ENCODE data around the gene PIK3C2B.

DNA sequence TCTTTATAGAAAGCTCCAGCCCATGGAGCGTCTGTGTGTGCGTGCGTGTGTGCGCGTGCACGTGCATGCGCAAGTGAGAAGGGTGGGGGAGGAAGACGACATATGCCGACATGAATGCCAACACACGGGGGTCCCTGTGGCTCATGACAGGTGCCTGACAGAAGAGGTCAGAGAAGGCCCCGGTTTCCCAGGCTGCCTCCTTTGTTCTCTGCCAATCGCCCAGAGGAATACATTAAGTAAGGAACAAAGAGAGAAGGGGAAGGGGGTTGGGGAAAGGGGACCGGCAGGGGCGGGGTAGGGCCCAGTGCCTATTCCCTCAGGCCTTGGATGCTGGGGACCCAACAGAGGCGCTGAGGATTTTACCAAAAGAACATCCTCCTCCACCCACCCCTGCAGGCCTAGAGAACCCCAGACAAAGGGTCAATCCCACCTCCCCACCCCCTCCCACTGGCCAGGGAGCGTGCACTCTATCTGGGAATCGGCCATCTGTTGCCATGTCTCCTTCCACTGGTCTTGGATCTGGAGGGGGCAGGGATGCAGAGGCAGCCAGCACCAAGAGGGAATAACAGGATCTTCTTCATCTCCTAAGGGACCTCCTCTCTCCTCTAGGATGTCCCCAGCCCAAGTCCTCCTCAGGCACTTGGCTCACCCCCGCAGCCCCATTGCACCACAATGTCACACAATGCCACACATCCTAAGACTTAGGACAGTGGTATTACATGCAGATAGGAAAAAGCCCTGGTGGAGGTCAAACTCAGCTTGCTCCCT lies 39.4 kb downstream of the PIK3C2B start:
- TF ChIP-seq, protein P1, sequence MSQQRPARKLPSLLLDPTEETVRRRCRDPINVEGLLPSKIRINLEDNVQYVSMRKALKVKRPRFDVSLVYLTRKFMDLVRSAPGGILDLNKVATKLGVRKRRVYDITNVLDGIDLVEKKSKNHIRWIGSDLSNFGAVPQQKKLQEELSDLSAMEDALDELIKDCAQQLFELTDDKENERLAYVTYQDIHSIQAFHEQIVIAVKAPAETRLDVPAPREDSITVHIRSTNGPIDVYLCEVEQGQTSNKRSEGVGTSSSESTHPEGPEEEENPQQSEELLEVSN (IDR thresholded peaks at IDR 0.05), result no peak
- TF ChIP-seq CREB1 (IDR thresholded peaks at IDR 0.05) (no peak), CTCF (IDR thresholded peaks at IDR 0.05; ENCODE audit: control extremely low read depth in 1 of 3, insufficient read depth in 1 of 3, low read depth in 1 of 3, low read length in 3 of 3) (no peak), RAD21 (IDR thresholded peaks at IDR 0.05 in 1 of 2, conservative IDR thresholded peaks at IDR 0.05 in 1 of 2; ENCODE audit: low read depth in 2 of 2, low read length in 2 of 2) (no peak), EZH2 (IDR thresholded peaks at IDR 0.05; ENCODE audit: low read depth, low read length, severe bottlenecking) (no peak), MAFK (IDR thresholded peaks at IDR 0.05; ENCODE audit: low read depth, low read length) (no peak), TCF12 (IDR thresholded peaks at IDR 0.05; ENCODE audit: low read depth, low read length) (no peak), SAP30 (IDR thresholded peaks at IDR 0.05; ENCODE audit: insufficient read depth, insufficient replicate concordance, low read length) (no peak), BACH1 (IDR thresholded peaks at IDR 0.05; ENCODE audit: low read length) (no peak), POLR2A (IDR thresholded peaks at IDR 0.05; ENCODE audit: control extremely low read depth in 1 of 2, low read depth in 2 of 2, low read length in 2 of 2) (no peak), YY1 (IDR thresholded peaks at IDR 0.05; ENCODE audit: low read depth, low read length) (no peak), RFX5 (IDR thresholded peaks at IDR 0.05; ENCODE audit: borderline replicate concordance, low read depth, low read length) (no peak)
